Measurements from ENCODE around the gene EVX2. TPM values are rescaled to one million over a fixed set of nuclear protein-coding genes. Genes with fewer than 3 reads are reported as not detected.

Gene EVX2
- total RNA-seq, 1 experiment from 2014 or later: not detected

DNA sequence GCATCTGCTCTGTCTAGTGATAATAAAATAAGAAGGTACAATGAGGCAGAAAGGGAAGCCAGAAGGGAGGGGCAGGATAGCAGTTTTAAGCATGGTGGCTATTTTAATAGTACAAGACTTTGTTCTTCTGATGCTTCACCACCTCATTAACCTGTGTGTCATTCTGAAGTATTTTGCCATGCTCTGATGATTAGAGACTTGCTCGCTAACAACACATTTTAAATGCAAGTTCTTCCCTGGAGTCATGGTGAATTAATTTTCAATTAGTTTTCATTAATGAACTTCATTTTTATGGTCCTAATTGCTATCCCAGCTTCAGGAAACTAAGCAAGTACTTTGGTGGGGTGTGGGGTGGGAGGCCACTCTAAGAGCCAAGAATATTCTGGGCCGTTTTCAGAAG lies 56.0 kb downstream of the EVX2 start:
- Mint-ChIP-seq H3K9me3 (no peaks in the 10 kb centered on the region), H3K27ac (no peak overlapping the region), H3K4me1 (no peaks in the 10 kb centered on the region), H3K36me3 (no peaks in the 10 kb centered on the region), H3K4me3 (no peak overlapping the region), H3K27me3 (ENCODE audit: low read depth) (no peaks in the 10 kb centered on the region)
- CTCF ChIA-PET: no interaction called here
- DNase-seq (ENCODE audit: low spot score): no peak
- ATAC-seq: no peak
- TF ChIP-seq ZNF416 (CRISPR knock-in tag; IDR thresholded peaks at IDR 0.05) (no peak), ZNF121 (CRISPR knock-in tag; IDR thresholded peaks at IDR 0.05) (no peak), HMGA2 (CRISPR knock-in tag; IDR thresholded peaks at IDR 0.05) (no peak), RORB (CRISPR knock-in tag; IDR thresholded peaks at IDR 0.05) (no peak), JUN (CRISPR knock-in tag; IDR thresholded peaks at IDR 0.05) (no peak), KAT7 (CRISPR knock-in tag; IDR thresholded peaks at IDR 0.05; ENCODE audit: borderline replicate concordance) (no peak), IRF2 (CRISPR knock-in tag; IDR thresholded peaks at IDR 0.05; ENCODE audit: borderline replicate concordance, low read depth) (no peak), SMAD3 (CRISPR knock-in tag; IDR thresholded peaks at IDR 0.05; ENCODE audit: borderline replicate concordance) (no peak), ZNF423 (CRISPR knock-in tag; IDR thresholded peaks at IDR 0.05) (no peak), EMX1 (CRISPR knock-in tag; IDR thresholded peaks at IDR 0.05) (no peak)
- TF ChIP-seq, protein P1, sequence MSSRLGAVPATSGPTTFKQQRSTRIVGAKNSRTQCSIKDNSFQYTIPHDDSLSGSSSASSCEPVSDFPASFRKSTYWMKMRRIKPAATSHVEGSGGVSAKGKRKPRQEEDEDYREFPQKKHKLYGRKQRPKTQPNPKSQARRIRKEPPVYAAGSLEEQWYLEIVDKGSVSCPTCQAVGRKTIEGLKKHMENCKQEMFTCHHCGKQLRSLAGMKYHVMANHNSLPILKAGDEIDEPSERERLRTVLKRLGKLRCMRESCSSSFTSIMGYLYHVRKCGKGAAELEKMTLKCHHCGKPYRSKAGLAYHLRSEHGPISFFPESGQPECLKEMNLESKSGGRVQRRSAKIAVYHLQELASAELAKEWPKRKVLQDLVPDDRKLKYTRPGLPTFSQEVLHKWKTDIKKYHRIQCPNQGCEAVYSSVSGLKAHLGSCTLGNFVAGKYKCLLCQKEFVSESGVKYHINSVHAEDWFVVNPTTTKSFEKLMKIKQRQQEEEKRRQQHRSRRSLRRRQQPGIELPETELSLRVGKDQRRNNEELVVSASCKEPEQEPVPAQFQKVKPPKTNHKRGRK (CRISPR knock-in tag; IDR thresholded peaks at IDR 0.05; ENCODE audit: borderline replicate concordance): no peak
- TF ChIP-seq, protein P2, sequence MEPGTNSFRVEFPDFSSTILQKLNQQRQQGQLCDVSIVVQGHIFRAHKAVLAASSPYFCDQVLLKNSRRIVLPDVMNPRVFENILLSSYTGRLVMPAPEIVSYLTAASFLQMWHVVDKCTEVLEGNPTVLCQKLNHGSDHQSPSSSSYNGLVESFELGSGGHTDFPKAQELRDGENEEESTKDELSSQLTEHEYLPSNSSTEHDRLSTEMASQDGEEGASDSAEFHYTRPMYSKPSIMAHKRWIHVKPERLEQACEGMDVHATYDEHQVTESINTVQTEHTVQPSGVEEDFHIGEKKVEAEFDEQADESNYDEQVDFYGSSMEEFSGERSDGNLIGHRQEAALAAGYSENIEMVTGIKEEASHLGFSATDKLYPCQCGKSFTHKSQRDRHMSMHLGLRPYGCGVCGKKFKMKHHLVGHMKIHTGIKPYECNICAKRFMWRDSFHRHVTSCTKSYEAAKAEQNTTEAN (CRISPR knock-in tag; IDR thresholded peaks at IDR 0.05): no peak
- TF ChIP-seq, protein P3, sequence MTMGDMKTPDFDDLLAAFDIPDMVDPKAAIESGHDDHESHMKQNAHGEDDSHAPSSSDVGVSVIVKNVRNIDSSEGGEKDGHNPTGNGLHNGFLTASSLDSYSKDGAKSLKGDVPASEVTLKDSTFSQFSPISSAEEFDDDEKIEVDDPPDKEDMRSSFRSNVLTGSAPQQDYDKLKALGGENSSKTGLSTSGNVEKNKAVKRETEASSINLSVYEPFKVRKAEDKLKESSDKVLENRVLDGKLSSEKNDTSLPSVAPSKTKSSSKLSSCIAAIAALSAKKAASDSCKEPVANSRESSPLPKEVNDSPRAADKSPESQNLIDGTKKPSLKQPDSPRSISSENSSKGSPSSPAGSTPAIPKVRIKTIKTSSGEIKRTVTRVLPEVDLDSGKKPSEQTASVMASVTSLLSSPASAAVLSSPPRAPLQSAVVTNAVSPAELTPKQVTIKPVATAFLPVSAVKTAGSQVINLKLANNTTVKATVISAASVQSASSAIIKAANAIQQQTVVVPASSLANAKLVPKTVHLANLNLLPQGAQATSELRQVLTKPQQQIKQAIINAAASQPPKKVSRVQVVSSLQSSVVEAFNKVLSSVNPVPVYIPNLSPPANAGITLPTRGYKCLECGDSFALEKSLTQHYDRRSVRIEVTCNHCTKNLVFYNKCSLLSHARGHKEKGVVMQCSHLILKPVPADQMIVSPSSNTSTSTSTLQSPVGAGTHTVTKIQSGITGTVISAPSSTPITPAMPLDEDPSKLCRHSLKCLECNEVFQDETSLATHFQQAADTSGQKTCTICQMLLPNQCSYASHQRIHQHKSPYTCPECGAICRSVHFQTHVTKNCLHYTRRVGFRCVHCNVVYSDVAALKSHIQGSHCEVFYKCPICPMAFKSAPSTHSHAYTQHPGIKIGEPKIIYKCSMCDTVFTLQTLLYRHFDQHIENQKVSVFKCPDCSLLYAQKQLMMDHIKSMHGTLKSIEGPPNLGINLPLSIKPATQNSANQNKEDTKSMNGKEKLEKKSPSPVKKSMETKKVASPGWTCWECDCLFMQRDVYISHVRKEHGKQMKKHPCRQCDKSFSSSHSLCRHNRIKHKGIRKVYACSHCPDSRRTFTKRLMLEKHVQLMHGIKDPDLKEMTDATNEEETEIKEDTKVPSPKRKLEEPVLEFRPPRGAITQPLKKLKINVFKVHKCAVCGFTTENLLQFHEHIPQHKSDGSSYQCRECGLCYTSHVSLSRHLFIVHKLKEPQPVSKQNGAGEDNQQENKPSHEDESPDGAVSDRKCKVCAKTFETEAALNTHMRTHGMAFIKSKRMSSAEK (CRISPR knock-in tag; IDR thresholded peaks at IDR 0.05; ENCODE audit: borderline replicate concordance): no peak
- TF ChIP-seq, protein P4, sequence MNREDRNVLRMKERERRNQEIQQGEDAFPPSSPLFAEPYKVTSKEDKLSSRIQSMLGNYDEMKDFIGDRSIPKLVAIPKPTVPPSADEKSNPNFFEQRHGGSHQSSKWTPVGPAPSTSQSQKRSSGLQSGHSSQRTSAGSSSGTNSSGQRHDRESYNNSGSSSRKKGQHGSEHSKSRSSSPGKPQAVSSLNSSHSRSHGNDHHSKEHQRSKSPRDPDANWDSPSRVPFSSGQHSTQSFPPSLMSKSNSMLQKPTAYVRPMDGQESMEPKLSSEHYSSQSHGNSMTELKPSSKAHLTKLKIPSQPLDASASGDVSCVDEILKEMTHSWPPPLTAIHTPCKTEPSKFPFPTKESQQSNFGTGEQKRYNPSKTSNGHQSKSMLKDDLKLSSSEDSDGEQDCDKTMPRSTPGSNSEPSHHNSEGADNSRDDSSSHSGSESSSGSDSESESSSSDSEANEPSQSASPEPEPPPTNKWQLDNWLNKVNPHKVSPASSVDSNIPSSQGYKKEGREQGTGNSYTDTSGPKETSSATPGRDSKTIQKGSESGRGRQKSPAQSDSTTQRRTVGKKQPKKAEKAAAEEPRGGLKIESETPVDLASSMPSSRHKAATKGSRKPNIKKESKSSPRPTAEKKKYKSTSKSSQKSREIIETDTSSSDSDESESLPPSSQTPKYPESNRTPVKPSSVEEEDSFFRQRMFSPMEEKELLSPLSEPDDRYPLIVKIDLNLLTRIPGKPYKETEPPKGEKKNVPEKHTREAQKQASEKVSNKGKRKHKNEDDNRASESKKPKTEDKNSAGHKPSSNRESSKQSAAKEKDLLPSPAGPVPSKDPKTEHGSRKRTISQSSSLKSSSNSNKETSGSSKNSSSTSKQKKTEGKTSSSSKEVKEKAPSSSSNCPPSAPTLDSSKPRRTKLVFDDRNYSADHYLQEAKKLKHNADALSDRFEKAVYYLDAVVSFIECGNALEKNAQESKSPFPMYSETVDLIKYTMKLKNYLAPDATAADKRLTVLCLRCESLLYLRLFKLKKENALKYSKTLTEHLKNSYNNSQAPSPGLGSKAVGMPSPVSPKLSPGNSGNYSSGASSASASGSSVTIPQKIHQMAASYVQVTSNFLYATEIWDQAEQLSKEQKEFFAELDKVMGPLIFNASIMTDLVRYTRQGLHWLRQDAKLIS (CRISPR knock-in tag; IDR thresholded peaks at IDR 0.05; ENCODE audit: borderline replicate concordance): no peak
- TF ChIP-seq, protein P5, sequence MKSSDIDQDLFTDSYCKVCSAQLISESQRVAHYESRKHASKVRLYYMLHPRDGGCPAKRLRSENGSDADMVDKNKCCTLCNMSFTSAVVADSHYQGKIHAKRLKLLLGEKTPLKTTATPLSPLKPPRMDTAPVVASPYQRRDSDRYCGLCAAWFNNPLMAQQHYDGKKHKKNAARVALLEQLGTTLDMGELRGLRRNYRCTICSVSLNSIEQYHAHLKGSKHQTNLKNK (CRISPR knock-in tag; IDR thresholded peaks at IDR 0.05): no peak
- TF ChIP-seq, protein P6, sequence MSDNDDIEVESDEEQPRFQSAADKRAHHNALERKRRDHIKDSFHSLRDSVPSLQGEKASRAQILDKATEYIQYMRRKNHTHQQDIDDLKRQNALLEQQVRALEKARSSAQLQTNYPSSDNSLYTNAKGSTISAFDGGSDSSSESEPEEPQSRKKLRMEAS (CRISPR knock-in tag; IDR thresholded peaks at IDR 0.05): no peak
- TF ChIP-seq, protein P7, sequence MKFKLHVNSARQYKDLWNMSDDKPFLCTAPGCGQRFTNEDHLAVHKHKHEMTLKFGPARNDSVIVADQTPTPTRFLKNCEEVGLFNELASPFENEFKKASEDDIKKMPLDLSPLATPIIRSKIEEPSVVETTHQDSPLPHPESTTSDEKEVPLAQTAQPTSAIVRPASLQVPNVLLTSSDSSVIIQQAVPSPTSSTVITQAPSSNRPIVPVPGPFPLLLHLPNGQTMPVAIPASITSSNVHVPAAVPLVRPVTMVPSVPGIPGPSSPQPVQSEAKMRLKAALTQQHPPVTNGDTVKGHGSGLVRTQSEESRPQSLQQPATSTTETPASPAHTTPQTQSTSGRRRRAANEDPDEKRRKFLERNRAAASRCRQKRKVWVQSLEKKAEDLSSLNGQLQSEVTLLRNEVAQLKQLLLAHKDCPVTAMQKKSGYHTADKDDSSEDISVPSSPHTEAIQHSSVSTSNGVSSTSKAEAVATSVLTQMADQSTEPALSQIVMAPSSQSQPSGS (CRISPR knock-in tag; IDR thresholded peaks at IDR 0.05; ENCODE audit: borderline replicate concordance, low read depth): no peak
- TF ChIP-seq, protein P8, sequence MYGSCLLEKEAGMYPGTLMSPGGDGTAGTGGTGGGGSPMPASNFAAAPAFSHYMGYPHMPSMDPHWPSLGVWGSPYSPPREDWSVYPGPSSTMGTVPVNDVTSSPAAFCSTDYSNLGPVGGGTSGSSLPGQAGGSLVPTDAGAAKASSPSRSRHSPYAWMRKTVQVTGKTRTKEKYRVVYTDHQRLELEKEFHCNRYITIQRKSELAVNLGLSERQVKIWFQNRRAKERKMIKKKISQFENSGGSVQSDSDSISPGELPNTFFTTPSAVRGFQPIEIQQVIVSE (CRISPR knock-in tag; IDR thresholded peaks at IDR 0.05; ENCODE audit: borderline replicate concordance): no peak
- TF ChIP-seq, protein P9, sequence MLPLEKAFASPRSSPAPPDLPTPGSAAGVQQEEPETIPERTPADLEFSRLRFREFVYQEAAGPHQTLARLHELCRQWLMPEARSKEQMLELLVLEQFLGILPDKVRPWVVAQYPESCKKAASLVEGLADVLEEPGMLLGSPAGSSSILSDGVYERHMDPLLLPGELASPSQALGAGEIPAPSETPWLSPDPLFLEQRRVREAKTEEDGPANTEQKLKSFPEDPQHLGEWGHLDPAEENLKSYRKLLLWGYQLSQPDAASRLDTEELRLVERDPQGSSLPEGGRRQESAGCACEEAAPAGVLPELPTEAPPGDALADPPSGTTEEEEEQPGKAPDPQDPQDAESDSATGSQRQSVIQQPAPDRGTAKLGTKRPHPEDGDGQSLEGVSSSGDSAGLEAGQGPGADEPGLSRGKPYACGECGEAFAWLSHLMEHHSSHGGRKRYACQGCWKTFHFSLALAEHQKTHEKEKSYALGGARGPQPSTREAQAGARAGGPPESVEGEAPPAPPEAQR (CRISPR knock-in tag; IDR thresholded peaks at IDR 0.05): no peak
- POLR2A ChIA-PET: no interaction called here

All from WTC11 (cell line).